Adrenal gland (tissue), 5 donors: ENCODE data around the gene ASTN2.

ENCODE experiments used
- POLR2A ChIP-seq, 2 donors: fragments of 450-650 bp; IDR thresholded peaks; one replicate each; pipeline ENCODE4 v1.6.1; 2017; ENCODE audit warnings: antibody characterized with exemption in 2 of 2, mild to moderate bottlenecking in 2 of 2, moderate library complexity in 1 of 2
- TF ChIP-seq, protein P1 (sequence below), 6 experiments: fragments of 450-650 bp in 4 of 6; fragments of 200-600 bp in 2 of 6; sonication (generic) in 1 of 6; IDR thresholded peaks; 1 replicate in 5 of 6; 2 replicates in 1 of 6; pipeline versions ENCODE4 v1.5.1 to v1.8.0; 2016 to 2021; ENCODE audit warnings: antibody characterized with exemption in 6 of 6, mild to moderate bottlenecking in 2 of 6, moderate library complexity in 1 of 6
- donor health status: DM: no; HTN: no; CAD: no.

DNA sequence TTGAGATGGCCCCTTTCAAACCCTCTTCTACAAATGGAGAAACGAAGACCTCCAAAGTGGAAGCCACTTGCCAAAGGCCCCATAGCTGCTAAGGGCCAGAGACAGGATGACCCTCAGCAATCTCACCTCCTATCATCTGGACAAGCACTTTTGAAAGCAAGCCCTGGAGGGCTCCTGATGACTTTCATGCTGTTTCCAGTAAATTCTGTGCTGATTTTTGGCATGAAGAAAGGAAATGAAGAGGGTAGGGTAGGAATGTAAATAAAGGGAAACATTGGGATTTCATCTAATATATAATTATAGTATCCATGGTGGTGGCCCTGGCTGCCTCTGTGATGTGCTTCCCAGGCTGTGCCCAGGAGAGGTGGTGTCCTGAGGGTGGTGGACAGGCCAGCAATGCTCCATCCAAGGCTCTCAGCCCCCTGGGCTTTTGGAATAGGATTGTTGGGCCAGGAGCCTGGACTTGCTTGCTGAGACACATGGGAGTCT is 935.8 kb downstream of the ASTN2 start:
- TF ChIP-seq POLR2A (IDR thresholded peaks at IDR 0.05), result no peak
- TF ChIP-seq, protein P1, sequence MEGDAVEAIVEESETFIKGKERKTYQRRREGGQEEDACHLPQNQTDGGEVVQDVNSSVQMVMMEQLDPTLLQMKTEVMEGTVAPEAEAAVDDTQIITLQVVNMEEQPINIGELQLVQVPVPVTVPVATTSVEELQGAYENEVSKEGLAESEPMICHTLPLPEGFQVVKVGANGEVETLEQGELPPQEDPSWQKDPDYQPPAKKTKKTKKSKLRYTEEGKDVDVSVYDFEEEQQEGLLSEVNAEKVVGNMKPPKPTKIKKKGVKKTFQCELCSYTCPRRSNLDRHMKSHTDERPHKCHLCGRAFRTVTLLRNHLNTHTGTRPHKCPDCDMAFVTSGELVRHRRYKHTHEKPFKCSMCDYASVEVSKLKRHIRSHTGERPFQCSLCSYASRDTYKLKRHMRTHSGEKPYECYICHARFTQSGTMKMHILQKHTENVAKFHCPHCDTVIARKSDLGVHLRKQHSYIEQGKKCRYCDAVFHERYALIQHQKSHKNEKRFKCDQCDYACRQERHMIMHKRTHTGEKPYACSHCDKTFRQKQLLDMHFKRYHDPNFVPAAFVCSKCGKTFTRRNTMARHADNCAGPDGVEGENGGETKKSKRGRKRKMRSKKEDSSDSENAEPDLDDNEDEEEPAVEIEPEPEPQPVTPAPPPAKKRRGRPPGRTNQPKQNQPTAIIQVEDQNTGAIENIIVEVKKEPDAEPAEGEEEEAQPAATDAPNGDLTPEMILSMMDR (IDR thresholded peaks at IDR 0.05), result no peak
